HG03108 (cell line): ENCODE measurements around the gene SIRT3.

Experiments
- ATAC-seq: cut with Tn5 transposase; IDR thresholded peaks from one replicate; pipeline ENCODE4 v1.9.1; 2021; ENCODE audit warnings: moderate library complexity; ENCODE audit not compliant: unreplicated experiment

The SIRT3 gene

DNA sequence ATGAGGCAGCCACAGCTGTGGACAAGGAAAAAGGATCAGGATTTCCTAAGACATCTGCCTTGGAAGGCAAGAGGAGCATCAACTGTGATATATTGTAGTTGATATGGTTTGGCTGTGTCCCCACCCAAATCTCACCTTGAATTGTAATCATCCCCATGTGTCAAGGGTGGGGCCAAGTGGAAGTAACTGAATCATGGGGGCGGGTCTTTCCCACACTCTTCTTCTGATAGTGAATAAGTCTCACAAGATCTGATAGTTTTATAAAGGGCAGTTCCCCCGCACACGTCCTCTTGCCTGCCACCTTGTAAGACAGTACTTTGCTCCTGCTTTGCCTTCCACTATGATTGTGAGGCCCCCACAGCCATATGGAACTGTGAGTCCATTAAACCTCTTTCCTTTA is 18.4 kb downstream of the SIRT3 start:
- no peak for ATAC-seq

DNA sequence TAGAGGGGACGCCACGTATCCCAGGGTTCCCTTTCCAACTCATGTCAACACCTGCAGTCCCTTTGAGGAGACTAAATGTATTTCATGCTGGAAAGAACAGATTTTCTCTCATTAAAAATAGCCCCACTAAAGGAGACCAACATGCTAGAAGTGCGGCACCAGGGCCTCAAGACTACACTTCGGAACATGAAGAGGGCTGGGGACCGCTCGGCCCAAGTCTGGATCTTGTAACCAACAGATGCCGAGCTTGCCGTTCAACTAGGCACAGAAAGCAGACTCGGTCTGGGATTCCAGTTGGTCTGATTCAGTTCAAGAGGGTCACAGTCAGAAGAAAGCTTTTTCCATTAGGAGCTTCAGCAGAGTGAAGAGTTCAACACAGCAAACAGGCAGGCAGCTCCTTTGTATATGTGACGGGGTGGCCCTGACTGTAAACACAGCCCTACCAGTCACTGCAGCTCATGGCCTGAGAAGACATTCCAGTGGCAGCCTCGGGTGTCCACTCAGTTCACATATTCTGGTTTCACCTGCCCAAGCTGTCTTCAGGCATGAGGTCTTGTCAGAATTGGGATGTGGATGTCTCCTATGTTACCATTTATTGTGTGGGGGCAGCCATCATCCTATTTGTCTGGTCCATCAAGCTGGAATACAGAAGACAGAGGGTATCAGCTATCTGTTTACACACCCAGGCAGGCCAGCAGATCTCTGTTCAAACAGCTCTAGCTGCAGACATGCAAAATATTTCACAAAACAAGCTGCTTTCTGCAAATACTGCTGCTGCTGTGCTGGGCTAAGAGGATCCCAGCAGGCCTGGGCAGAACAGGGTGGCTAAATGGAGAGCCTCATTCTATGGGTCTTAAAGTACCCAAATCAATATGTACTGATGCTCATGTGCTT is 19.8 kb downstream of the SIRT3 start:
- no peak for ATAC-seq

DNA sequence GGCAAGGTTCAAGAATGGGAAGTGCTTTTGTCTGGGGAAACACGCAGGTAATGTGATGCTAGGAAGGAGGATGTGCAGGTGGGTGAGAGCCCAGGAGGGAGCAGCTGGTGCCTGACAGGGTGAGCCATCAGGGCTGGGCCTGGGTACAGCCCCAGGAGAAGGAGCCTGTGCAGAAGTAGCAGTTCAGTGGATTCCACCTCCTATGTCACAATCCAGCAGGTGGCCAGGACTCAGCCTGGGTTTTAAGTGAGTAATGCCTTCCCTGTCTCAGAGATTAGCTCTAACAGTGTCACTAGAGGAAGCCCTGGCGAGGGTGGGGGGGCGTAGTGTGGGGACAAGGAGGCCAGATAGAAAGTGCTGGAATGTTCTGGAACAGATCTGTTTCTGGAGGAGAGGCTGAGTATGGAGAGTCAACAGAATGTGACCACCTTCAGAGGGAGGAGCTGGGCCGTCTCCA is 20.5 kb downstream of the SIRT3 start:
- ATAC-seq, result no peak

DNA sequence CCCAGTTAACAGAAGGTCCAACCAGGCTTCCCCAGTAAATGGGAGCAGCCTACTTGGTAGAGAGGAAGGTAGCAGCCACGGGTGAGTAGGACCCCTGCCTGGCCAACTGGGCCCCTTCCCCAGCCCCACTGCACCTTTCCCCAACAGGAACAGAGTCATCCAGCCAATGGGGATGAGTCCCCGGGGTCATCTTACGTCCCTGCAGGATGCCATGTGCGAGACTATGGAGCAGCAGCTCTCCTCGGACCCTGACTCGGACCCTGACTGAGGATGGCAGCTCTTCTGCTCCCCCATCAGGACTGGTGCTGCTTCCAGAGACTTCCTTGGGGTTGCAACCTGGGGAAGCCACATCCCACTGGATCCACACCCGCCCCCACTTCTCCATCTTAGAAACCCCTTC is 22.1 kb downstream of the SIRT3 start:
- no peak for ATAC-seq

DNA sequence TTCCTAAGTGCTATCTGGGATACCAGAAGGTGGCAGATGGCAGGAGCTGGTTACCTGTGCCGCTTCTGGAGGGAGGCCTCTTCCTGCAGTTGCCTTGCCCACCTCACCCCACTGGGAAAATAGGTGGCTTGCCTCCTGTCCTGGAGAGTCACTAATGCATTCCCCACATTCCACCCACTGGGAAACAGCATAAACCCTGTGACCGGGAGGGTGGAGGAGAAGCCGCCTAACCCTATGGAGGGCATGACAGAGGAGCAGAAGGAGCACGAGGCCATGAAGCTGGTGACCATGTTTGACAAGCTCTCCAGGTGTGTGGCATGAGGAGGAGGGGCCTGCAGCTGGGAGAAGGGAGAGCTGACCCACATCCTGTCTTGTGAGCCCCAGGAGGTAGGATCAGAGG is 23.0 kb downstream of the SIRT3 start:
- no peak for ATAC-seq

DNA sequence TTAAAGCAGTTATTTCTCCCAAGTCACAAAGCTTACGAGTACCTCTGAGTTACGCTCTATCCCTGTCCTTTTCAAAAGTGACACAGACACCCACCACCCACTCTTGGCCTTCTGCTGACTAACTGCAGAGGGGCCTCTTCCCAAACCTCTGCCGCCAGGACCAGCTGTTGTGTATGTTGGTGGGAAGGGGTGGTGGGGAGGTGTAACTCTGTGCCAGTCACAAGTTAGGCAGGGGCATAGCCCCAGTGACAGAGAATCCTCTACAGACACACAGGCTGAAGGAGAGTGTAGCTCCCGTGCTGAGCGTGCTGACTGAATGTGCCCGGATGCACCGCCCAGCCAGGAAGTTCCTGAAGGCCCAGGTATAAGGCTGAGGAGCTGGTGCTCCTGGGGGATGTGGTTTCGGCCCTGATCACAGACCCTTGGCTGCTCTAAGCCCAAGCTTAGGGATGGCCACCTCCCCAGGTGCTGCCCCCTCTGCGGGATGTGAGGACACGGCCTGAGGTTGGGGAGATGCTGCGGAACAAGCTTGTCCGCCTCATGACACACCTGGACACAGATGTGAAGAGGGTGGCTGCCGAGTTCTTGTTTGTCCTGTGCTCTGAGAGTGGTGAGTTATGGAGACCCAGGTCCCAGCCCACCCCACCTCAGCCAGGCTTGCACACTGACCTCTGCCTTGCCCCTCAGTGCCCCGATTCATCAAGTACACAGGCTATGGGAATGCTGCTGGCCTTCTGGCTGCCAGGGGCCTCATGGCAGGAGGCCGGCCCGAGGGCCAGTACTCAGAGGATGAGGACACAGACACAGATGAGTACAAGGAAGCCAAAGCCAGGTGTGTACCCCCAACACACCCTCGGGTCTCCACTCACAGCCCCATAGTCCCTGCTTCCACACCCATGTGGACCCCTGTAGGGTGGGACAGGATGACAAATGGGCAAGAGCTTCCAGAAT is 23.7 kb downstream of the SIRT3 start:
- ATAC-seq, result no peak

DNA sequence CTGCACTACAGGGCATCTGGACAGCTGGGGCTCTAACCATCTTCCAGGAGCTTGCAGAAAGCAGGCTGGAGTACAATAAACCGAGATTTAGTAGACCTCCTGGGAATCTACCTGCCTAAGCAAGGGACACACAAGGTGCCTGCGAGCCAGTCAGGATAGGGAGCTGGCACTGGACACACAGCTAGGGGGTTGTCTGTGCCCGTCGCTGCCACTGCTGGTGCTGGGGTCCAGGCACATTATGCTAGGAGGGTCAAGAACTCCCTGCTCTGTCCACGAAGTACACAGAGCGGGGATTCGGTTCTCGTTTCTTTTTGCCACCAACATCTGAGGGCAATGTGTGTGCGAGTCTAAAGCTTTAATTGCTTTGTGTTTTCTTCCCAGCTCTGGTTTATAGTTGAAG is 24.4 kb downstream of the SIRT3 start:
- ATAC-seq, result no peak

DNA sequence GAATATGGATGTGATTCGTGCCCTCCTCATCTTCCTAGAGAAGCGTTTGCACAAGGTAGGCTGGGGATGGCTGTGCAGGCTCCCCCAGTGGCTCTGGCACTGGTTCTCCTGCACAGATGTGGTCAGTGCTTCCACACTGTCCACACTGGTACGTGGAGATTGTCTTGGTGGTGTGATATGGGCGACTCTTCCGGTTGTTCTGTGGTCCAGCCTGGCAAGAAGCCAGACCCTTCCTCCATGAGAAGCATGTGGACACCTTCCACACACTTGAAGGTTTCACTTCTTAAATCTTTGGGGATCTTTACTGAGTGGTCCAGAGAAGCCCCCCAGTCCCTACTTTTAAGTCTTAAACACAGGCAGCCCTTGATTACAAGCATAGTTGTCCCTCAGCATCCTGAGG is 24.8 kb downstream of the SIRT3 start:
- ATAC-seq, result no peak

DNA sequence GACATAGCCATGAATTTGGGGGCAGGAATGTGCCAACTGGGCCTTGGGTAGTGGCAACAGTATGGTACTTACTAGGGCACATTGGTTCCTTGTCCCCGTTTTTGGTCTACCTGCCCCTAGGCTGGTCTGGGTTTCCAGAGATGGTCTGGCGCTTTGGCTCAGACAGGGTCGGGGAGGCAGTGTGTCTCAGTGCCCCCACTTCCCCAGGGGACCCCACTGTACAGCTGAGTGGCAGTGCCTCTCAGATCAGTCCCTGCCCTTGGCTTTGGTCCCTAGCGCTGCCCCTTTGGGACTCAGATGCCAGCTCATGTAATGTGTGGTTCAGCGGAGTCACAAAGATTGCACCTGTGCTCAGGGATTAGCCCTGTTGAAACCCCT is 25.4 kb downstream of the SIRT3 start:
- ATAC-seq, result no peak

DNA sequence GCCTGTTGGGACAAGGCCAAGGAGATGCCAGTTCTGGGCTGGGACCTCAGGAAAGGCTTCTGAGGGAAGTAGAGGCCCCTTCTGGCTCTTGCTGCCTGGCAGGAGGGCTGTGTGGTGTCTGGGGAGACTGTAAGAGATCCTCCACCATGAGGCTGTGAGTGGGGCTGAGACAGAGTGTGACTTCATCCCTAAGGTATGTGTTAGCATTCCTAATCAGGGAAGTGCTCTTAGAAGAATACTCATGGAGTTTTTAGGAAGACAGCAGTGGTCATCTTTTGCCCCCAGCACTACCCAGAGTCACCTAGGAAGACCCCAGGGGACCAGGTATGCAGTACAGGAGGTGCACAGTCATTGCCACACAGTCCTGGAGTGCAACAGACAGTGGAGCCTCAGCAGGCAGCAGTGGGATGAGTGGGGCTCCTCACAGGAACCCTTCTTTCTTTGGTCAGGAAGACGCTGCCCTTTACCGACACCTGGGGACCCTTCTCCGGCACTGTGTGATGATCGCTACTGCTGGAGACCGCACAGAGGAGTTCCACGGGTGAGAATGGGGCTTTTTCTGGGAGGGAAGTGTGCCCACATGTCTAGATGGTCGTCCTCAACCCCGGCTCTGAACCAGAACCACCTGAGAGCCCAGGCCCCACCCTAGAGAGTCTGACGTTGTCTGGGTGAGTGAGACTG is 25.9 kb downstream of the SIRT3 start:
- no peak for ATAC-seq

DNA sequence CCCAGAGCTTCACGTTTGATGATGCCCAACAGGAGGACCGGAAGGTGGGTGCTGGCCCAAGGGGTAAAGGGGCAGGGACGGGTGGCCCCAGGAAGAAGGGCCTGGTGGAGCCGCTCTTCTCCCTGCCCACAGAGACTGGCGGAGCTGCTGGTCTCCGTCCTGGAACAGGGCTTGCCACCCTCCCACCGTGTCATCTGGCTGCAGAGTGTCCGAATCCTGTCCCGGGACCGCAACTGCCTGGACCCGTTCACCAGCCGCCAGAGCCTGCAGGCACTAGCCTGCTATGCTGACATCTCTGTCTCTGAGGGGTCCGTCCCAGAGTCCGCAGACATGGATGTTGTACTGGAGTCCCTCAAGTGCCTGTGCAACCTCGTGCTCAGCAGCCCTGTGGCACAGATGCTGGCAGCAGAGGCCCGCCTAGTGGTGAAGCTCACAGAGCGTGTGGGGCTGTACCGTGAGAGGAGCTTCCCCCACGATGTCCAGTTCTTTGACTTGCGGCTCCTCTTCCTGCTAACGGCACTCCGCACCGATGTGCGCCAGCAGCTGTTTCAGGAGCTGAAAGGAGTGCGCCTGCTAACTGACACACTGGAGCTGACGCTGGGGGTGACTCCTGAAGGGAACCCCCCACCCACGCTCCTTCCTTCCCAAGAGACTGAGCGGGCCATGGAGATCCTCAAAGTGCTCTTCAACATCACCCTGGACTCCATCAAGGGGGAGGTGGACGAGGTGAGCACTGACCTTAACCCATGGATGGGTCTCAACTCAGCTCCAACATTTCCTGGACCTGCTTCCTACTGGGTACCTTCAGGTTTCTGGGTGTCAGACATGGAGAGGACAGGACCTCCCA is 26.6 kb downstream of the SIRT3 start:
- no peak for ATAC-seq

DNA sequence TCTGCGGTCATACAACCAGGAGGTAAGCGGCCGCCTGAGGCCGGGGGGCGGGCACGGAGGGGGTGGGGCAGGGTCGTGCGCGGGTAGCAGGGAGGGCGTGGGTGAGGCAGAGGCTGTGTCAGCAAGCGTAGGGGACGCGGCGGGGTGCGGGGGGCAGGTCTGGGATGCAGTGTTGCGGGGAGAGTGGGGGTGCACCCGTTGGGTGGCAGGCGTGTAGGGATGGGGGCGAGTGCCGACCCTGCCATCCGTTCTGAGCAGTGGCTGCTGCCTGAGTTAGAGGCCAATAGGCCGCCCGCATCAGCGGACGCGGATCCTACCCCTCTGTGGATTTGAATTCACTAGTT is 27.3 kb downstream of the SIRT3 start:
- no peak for ATAC-seq

DNA sequence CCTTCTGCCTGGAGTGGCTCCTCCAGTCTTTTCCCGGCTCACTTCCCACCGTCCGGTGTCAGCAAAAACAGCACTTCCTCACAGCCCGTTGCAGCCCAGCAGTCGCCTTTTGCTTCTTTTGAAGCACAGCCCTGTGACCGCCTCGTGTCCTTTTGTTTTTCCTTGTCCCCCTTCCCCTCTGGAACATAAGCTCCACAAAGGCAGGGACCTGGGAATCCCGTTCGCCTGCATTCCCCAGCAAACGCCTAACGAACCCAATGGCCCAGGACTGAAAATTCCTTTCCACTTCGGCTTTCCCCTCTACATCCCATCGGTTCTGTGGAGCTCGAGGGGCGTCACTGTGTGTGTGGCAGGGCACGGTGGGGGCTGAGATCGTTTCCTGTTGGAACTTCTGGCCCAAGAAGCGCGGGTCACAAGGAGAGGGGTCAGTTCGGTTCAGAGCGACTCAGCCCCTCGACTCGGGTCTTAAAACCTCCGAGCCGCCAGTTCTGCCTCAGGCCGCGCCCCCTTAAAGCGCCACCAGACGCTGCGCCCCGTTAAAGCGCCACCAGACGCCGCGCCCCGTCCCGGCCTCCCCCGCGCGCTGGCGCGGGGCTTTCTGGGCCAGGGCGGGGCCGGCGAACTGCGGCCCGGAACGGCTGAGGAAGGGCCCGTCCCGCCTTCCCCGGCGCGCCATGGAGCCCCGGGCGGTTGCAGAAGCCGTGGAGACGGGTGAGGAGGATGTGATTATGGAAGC is 27.8 kb downstream of the SIRT3 start:
- peak; percentile 35 for ATAC-seq

DNA sequence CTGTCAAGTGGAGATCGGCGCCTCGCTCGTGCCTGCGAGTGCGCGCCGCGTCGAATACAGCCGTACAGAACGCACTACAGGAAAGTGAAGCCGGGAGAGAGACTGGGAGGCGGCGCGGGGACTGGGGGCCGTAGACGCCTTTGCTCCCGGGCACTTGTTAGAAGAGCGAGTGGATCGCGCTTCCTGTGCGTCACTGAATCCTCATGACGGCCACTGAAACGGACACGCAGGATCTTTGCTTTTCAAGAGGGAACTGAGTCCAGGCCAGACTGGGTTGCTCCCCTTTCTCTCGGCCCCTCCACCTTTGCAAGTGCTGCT is 28.3 kb downstream of the SIRT3 start:
- no peak for ATAC-seq

DNA sequence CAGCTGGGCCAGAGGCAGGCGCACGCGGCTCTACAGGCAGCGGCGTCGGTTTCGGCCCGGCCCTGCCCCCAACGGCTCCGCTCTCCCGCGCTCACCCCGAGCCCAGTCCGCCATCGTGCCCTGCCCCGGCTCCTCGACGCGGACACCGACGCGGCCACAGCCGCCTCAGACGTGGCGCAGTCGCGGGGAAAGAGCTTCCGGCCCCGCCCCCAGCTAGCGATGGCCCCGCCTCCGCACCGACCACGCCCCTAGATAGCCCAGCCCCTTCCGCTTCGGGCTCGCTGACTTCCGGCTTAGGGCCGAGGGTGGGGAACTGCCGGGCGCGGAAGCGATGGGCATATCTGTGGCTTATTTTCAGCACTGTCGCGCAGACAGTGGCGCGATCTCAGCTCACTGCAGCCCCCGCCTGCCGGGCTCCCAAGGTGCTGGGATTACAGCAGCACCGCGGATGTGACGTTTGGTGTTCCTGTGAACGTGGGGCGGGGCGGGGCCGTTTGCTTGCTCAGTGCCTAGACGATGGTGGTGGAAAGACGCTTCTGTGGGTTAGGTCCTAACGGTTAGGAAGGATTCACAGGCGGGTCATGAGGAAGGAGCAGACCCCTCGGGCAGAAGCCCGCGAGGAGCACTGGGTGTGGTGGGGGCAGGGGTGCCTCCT is 28.8 kb downstream of the SIRT3 start, which contains the start of the genes BET1L and RIC8A:
TSS of gene BET1L (minus strand) at position 192 of the 655 bp plus-strand sequence. CDS start at position 114, 78 bp downstream.
TSS of gene RIC8A (plus strand) at position 501 of the 655 bp plus-strand sequence. CDS start 1,147 bp downstream, outside the sequence.
- peak; percentile 71 for ATAC-seq

DNA sequence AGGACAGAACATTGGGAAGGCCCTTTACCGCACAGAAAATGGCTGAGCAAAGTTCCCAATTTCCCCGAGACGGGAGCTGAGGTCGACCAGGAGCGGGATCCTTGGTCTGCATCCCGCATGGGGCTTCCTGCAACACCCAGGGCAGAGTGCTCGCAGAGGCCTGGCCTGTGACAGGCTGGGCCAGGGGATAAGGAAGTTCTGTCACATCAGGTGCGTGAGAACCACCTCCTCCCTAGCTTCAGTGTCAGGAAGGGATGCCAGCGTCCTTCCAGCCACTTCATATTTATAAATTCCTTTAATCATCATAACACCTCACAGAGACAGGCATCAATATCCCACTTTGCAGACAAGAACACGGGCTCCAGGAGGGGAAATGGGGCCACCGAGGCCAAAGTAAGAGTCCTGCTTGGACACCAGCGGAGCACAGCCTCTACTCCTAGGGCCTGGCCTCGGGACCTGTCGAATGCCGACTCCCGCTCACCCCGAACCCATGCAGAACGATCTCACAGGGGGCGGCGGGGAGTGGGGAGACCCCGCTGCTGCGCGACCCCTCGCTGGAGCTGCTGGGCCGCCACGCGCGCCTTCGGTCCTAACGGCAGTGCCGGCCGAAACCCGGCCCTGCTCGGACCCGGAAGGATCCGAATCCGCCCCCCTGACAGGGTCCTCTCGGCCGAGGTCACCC is 29.5 kb downstream of the SIRT3 start:
- no peak for ATAC-seq

DNA sequence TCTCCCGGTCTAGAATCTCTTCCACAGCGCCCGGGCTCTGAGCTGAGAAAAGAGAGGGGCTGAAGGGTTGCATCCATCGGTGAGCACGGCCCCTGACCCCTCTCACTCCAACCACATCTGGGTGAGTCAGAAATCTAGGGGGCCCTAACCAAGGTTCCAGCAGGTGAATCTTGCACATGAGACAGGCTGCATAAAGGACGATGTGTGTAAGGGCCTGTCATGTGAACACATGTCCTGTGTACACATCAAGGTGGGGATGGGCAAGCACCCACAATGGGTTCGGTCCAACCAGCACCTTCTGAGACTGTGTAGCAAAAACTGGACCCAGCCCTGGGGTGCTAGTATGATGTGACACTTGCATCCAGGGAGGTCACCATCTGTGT is 30.1 kb downstream of the SIRT3 start:
- ATAC-seq, result no peak

DNA sequence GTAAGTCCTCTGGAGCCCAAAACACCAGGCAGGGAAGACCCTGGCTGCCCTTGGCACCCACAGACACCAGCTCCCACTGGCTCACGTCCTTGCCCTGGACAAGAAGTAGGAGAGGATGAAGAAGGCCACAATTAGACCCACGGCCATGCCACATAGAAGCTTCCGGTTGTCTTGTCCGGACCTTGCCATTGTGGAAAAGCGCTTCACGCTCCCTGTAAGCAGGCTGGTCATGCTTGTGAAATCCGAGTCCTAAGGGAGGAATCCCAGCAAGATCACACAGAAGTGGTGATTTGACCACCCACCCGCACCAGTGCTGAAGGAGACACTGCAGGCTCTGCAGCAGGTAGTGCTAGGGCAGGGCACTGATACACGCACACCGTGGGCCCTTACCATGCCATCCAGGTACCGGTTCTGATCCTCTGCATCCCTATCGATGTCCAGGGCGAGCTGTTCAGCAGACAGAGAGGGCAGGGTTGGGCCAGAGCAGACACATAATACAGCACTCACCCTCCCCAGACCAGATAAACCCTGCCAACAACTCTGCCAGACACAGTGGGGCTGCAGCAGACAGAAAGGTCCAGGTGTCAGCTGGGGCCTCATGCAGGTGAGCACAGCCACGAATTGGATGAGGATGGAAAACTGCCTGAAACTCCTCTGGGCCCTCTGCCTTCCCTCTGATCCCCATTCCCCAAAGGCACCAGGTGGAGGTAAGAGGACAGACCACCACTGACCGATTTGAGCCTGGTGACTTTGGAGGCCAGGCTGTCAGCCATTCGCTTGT is 30.7 kb downstream of the SIRT3 start:
- ATAC-seq, result no peak
